ENCODE measurements around the gene SLC37A3. TPM values are rescaled to one million over a fixed set of nuclear protein-coding genes. Genes with fewer than 3 reads are reported as not detected.

Gene SLC37A3
- total and polyA plus RNA-seq, 7 donors: 5.3 to 9.1 (median 7.5) TPM

DNA sequence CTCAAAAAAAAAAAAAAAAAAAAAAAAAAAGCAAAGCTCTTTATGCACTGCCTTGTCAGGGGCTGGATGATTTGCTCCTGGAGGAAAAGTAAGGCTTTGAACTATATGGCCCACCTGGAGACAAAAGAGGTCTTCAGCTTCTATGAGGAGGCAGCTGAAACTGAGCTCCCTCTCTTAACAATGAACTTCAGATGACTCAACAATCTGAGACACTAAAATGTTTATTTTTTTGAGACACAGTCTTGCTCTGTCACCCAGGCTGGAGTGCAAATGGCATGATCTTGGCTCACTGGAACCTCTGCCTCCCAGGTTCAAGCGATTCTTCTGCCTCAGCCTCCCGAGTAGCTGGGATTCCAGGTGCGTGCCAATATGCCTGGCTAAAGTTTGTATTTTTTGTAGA lies 42.3 kb upstream of the SLC37A3 start:
- DNase-seq: no peak
- no peak for ATAC-seq
- H3K4me3 ChIP-seq: no peak overlapping the region
- H3K27me3 ChIP-seq (ENCODE audit: insufficient read depth in 3 of 3, low read length in 2 of 3): no peaks in the 10 kb centered on the region
- H3K4me1 ChIP-seq: no peaks in the 10 kb centered on the region
- TF ChIP-seq, protein P1, sequence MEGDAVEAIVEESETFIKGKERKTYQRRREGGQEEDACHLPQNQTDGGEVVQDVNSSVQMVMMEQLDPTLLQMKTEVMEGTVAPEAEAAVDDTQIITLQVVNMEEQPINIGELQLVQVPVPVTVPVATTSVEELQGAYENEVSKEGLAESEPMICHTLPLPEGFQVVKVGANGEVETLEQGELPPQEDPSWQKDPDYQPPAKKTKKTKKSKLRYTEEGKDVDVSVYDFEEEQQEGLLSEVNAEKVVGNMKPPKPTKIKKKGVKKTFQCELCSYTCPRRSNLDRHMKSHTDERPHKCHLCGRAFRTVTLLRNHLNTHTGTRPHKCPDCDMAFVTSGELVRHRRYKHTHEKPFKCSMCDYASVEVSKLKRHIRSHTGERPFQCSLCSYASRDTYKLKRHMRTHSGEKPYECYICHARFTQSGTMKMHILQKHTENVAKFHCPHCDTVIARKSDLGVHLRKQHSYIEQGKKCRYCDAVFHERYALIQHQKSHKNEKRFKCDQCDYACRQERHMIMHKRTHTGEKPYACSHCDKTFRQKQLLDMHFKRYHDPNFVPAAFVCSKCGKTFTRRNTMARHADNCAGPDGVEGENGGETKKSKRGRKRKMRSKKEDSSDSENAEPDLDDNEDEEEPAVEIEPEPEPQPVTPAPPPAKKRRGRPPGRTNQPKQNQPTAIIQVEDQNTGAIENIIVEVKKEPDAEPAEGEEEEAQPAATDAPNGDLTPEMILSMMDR (IDR thresholded peaks at IDR 0.05): no peak
- H3K9me3 ChIP-seq: no peaks in the 10 kb centered on the region
- 83 to 97% (median 94%) methylated on average over 3 of the region's 3 CpGs for WGBS, 3 donors
- intact Hi-C loops (cut with DNase I): no loop called here
- H3K27ac ChIP-seq: no peak overlapping the region
- H3K36me3 ChIP-seq (ENCODE audit: insufficient read depth in 1 of 2, low read depth in 1 of 2): no peaks in the 10 kb centered on the region

DNA sequence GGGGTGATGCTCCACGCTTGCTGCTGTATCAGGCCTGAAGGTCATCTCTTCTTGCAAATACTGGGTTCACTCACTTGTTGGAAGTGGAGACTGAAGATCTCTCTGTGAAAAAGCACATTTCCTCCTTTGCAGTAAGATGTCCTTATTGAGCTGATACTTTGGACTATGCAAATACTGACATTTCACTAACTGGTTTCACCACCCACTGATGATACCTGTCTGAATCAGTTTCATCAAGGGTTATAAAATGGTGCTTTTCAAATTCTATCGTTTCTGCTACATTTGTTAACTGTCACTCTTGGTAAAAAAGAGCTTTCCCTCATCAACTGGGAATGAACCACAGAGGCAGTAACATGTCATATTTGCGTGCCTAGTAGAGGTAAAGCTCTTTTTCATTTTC lies 41.0 kb upstream of the SLC37A3 start:
- ATAC-seq (no peak), DNase-seq (no peak)
- no peaks in the 10 kb centered on the region for H3K9me3 ChIP-seq
- no peaks in the 10 kb centered on the region for H3K27me3 ChIP-seq (ENCODE audit: insufficient read depth in 3 of 3, low read length in 2 of 3)
- WGBS, 3 donors: 83 to 86% (median 84%) methylated on average over 3 of the region's 3 CpGs
- TF ChIP-seq, protein P1 (IDR thresholded peaks at IDR 0.05): no peak
- no peaks in the 10 kb centered on the region for H3K4me1 ChIP-seq
- H3K36me3 ChIP-seq (ENCODE audit: insufficient read depth in 1 of 2, low read depth in 1 of 2): no peaks in the 10 kb centered on the region
- H3K27ac ChIP-seq: no peak overlapping the region
- intact Hi-C loops (cut with DNase I): no loop called here
- H3K4me3 ChIP-seq: no peak overlapping the region

DNA sequence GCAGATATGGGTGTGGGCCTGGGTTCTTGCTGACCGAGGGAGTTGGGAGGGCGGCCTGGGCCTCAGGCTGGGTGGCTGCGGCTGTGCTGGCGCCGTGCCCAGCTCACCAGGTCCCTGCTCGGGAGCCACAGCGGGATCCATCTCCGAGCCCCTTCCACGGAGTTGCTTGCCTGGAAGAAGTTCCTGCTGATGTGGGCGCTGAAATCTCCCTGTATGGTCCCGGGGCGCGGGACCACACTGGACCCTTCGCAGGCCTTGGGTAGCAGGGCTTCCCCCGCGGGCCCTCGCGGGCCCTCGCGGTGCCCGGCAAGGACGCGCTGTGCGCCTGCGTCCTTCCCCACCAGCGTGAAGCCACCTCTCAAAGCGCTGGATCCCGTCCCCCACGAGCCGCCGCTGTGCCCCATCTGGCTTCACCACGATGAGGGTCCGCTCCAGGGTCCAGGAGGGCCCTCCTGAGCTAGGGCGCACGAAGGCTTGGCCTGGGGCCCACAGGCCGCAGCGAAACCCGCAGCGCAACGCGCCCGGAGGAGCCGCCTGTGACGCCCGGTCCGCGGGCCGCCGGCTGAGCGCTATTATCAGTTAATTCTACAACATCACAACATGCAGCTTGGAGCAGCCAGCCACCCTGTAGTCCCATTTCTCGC lies 37.0 kb upstream of the SLC37A3 start:
- Histone ChIP-seq H3K27ac (no peak overlapping the region), H3K4me3 (peak overlapping the region; percentile 12)

DNA sequence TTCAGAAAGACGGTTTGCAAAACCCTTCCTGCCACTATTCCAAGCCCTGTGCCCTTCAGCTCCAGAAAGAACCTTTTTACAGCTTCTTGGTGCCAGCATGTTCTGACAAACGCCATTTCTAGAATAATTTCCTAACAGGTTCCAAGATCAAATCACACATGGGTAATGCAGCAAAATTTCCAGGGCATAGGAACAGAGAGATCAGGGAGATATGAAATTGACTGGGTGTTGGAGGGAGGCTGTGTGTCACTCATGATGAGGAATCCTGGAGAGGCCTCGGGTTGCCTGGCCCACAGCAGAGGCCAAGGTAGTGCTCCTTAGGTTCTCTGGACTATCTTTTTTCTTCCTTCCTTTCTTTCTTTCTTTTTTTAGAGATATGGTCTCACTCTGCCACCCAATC lies 35.1 kb upstream of the SLC37A3 start:
- DNase-seq (no peak), ATAC-seq (no peak)
- no peaks in the 10 kb centered on the region for H3K27me3 ChIP-seq (ENCODE audit: insufficient read depth in 3 of 3, low read length in 2 of 3)
- H3K4me3 ChIP-seq: no peak overlapping the region
- TF ChIP-seq, protein P1 (IDR thresholded peaks at IDR 0.05): no peak
- H3K36me3 ChIP-seq (ENCODE audit: insufficient read depth in 1 of 2, low read depth in 1 of 2): no peaks in the 10 kb centered on the region
- intact Hi-C loops (cut with DNase I): no loop called here
- no peak overlapping the region for H3K27ac ChIP-seq
- H3K9me3 ChIP-seq: no peaks in the 10 kb centered on the region
- H3K4me1 ChIP-seq: no peaks in the 10 kb centered on the region
- 78 to 86% (median 83%) methylated on average over 3 of the region's 3 CpGs for WGBS, 3 donors

More for the DNA sequence above, 37.0 kb upstream of the SLC37A3 start:
- H3K27me3 ChIP-seq (ENCODE audit: insufficient read depth in 3 of 3, low read length in 2 of 3): no peaks in the 10 kb centered on the region
- 44 to 52% (median 49%) methylated on average over 36 to 51 of the region's 51 CpGs for WGBS, 3 donors
- H3K36me3 ChIP-seq (ENCODE audit: insufficient read depth in 1 of 2, low read depth in 1 of 2): no peaks in the 10 kb centered on the region
- H3K9me3 ChIP-seq: no peaks in the 10 kb centered on the region
- ATAC-seq (peak in 1 of 4 donors; percentile 35), DNase-seq (no peak)
- intact Hi-C loops (cut with DNase I): no loop called here
- H3K4me1 ChIP-seq: no peaks in the 10 kb centered on the region
- TF ChIP-seq, protein P1 (IDR thresholded peaks at IDR 0.05): no peak

DNA sequence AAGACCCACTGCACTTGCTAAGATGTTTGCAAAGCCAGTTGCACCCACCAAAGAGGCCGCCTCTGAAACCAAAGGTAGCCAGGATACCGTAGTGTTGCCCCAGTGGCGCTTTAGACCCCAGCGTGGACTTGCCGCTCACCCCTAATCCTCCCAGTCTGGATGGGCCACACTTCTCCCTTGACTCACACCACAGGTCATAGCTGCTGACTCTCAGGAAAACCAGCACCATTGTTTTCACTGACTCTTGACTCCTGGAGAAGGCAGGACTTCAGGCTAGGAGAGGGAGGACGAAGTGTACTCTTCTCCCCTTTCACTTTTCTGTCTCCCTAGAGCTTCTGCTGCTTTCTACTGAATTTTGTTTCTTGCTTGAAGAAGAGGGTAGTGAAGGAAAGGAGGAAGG lies 27.8 kb upstream of the SLC37A3 start:
- H3K27me3 ChIP-seq (ENCODE audit: insufficient read depth in 3 of 3, low read length in 2 of 3): no peaks in the 10 kb centered on the region
- H3K27ac ChIP-seq: no peak overlapping the region
- DNase-seq (no peak), ATAC-seq (no peak)
- TF ChIP-seq, protein P1 (IDR thresholded peaks at IDR 0.05): no peak
- H3K4me3 ChIP-seq: no peak overlapping the region
- no peaks in the 10 kb centered on the region for H3K4me1 ChIP-seq
- intact Hi-C loops (cut with DNase I): no loop called here
- no peaks in the 10 kb centered on the region for H3K9me3 ChIP-seq
- 83 to 87% (median 85%) methylated on average over 6 of the region's 6 CpGs for WGBS, 3 donors
- no peaks in the 10 kb centered on the region for H3K36me3 ChIP-seq (ENCODE audit: insufficient read depth in 1 of 2, low read depth in 1 of 2)
